Forelimb muscle (tissue), 1 donor: ENCODE results near the gene MCU. TPM values are rescaled to one million over a fixed set of nuclear protein-coding genes. Genes with fewer than 3 reads are reported as not detected.
A peak's percentile ranks its signal among the peaks of the same experiment; 100 is the strongest.
"Not testable (repeated sequence)": the region's sequence is repeated elsewhere in the genome, so short reads cannot be mapped to it uniquely, and the experiment has no call there.

Source experiments
- DNase-seq: peaks from one replicate; pipeline ENCODE4 v3.0.0-alpha.2; 2013; ENCODE audit warnings: low read depth
- polyA plus RNA-seq: library from polyadenylated mRNA; unstranded; fragments of 120-200 nt; gene quantifications from one replicate; pipeline ENCODE4 v1.2.1, GENCODE V29; 2013; ENCODE audit not compliant: insufficient read length

Gene MCU
- polyA plus RNA-seq, 1 donor: 111 TPM

DNA sequence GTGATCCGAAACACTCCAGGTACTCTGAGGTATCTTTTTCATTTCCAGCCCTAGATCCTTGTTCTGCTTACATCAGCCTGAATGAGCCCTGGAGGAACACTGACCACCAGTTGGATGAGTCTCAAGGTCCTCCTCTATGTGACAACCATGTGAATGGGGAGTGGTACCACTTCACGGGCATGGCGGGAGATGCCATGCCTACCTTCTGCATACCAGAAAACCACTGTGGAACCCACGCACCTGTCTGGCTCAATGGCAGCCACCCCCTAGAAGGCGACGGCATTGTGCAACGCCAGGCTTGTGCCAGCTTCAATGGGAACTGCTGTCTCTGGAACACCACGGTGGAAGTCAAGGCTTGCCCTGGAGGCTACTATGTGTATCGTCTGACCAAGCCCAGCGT lies 206.7 kb downstream of the MCU start:
- DNase-seq: no peak

DNA sequence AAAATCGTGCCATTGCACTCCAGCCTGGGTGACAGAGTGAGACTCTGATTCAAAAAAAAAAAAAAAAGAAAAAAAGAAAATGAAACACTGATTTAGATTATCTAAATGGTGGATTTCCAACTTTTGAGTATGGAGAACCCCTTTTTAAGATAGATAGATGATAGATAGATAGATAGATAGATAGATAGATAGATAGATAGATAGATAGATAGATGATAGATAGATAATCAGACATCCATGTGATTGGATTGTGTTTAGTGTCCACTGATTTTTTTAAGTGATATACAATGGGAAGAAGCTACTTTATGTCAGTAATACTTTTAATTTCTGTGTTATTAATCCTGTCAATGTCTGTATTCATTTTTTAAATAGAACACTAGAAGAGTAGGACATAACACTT lies 207.6 kb downstream of the MCU start:
- no peak for DNase-seq

DNA sequence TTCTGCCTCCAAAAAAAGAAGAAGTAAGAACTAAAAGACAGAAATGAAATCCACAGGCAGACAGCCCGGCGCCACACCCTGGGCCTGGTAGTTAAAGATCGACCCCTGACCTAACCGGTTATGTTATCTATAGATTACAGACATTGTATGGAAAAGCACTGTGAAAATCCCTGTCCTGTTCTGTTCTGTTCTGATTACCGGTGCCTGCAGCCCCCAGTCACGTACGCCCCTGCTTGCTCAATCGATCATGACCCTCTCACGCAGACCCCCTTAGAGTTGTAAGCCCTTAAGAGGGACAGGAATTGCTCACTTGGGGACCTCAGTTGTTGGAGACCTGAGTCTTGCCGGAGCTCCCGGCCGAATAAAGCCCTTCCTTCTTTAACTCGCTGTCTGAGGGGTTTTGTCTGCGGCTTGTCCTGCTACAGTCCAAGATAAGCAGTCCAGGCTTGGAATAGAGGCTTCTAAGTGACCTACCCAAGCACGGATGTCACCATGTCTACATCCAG lies 212.1 kb downstream of the MCU start:
- DNase-seq: not testable (repeated sequence)

DNA sequence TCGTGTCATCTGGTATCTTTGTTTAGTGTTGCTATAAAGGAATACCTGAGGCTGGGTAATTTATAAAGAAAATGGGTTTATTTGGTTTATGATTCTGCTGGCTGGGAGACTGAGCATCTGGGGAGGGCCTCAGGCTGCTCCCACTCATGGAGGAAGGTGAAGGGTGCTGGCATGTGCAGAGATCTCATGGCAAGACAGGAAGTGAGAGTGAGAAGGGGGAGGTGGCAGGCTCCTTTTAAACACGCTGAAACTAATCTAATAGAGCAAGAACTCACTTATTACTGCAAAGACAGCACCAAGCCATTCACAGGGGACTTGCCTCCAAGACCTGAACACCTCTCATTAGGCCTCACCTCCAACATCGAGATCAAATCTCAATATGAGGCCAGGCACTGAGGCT lies 212.9 kb downstream of the MCU start:
- DNase-seq: no peak

DNA sequence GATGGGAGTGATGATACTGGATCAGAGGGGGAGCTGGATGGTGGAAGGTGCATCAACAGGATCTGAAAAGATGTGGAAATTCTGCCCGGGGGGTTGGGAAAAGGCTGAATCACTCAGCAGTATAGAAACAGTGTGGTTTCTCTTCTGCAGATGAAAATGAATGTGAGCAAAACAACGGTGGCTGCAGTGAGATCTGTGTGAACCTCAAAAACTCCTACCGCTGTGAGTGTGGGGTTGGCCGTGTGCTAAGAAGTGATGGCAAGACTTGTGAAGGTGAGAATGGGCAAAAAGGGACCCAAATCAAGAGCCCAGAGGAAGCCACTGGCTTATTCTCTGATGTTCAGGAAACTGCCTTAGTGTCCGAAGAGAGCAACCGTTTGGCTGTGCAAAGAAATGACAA lies 214.5 kb downstream of the MCU start:
- DNase-seq: no peak

DNA sequence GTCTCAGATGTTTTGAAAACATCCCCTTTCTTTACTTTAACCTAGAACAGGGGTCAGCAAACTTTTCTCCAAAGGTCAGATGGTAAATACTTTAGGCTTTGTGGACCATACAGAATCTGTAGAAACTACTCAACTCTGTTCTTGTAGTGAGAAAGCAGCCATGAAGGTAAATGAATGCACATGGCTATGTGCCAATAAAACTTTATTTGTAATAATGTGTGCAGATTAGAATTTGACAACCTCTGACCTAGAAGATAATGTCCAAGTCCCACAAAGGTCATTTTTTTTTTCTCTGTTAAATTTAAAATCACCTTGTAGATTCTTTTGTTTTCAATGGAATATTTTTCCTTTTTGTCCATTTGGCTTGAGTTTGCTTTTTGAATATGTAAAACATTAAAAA lies 218.8 kb downstream of the MCU start:
- no peak for DNase-seq

DNA sequence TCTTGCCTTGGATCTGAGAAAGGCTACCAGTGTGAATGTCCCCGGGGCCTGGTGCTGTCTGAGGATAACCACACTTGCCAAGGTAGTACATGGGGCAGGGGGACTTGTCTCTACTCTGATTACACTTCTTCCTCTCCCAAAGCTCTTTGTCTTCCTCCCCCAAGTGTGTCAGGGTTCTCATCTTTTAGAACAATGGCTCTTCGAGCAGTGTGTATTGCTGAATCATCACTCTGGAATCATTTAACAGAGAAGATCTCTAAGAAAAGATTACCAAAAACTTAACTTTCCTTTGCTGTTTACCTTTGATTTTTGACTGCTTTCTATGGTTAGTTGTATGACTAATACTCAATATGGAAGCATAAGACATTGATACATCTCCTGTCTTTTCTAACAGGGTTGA lies 219.8 kb downstream of the MCU start:
- DNase-seq: no peak

DNA sequence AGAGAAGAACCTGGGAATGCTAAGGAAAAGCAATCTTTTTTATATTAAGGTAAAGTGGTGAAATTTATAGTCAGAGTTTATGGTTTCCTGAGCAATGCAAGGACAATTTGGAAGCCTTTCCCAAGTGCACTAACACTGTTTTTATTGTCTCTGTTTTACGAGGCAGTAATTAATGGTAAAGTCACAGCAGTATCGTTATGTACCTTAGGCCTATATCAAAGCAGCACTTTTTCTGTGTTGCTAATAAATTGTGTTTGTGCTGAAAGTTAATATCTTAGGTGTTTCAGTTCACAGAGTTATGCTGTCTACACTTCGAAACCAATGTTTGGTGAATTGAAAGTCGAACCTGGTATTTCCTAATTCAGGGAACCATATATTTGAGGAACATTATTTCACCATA lies 220.8 kb downstream of the MCU start:
- no peak for DNase-seq

DNA sequence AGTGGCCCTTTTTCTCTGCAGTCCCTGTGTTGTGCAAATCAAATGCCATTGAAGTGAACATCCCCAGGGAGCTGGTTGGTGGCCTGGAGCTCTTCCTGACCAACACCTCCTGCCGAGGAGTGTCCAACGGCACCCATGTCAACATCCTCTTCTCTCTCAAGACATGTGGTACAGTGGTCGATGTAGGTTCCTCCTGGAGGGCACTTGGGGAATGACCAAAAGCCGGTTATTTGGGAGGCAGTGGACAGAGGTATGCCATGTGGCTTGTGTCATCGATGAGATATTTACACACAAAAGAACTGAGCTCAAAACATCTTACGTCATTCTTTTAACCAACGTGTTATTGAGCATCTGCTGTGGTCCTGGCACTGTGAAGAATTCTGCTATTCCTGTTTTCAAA lies 221.3 kb downstream of the MCU start:
- no peak for DNase-seq

DNA sequence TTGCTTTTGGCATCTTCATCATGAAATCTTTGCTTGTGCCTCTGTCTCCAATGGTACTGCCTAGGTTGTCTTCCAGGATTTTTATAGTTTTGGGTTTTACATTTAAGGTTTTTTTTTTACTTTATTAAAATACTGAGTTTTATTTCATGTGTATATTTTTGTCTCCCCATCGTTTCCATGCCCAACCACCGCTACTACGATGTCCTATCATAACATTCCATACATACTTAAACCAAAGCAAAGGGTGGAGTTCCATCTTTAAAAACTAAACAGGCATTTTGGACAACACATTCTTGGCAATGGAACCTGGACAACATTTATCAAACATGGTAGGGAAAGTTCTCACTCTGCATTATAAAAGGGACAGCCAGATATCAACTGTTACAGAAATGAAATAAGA lies 225.3 kb downstream of the MCU start:
- not testable (repeated sequence) for DNase-seq

DNA sequence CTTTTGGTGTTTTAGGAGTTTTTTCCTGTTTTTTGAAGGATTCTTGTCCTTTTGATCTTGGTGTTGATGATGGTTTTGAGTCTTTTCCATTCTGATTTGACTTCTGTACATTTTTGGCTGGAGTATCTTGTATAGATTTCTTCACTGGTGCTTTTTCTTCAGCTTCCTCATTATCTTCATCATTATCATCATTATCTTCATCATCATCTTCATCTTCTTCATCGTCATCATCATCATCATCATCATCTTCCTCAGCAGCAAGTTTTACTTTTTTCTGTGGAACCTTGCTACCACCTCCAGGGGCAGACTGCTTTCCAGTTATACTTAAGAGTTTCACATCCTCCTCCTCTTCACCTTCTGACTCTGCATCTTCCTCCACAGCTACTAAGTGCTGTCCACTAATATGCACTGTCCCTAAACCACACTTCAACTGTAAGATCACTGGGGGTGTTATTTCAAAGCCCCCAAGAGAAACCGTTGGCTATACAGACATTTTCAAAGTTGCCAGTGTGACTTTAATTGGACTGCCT lies 225.9 kb downstream of the MCU start:
- not testable (repeated sequence) for DNase-seq

DNA sequence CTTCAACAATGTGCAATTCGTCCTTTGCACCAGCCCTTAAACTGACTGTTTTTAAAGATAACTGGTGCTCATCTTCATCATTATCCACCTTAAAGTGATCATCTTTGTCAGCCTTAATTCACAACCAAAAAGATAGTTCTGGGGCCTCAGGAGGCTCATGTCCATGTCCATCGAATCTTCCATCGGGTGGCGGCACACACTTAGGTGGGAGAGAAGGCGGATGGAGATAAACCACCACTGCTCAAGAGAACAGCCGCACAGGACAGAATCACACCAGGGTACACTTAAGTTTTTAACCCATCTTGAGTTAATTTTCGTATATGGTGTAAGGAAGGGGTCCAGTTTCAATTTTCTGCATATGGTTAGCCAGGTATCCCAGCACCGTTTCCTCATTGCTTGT lies 226.4 kb downstream of the MCU start:
- DNase-seq: no peak

DNA sequence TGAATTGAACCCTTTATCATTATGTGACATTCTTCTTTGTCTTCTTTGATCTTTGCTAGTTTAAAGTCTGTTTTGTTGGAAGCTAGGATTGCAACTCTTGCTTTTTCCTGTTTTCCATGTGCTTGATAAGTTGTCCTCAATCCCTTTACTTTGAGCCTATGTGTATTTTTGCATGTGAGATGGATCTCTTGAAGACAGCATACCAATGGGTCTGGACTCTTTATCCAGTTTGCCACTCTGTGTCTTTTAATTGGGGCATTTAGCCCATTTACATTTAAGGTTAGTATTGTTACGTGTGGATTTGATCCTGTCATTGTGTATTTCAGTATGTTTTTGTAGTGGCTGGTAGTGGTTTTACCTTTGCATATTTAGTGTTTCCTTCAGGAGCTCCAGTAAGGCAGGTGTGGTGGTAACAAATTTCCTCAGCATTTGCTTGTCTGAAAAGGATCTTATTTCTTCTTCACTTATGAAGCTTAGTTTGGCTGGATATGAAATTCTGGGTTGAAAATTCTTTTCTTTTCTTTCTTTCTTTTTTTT lies 229.3 kb downstream of the MCU start:
- not testable (repeated sequence) for DNase-seq

DNA sequence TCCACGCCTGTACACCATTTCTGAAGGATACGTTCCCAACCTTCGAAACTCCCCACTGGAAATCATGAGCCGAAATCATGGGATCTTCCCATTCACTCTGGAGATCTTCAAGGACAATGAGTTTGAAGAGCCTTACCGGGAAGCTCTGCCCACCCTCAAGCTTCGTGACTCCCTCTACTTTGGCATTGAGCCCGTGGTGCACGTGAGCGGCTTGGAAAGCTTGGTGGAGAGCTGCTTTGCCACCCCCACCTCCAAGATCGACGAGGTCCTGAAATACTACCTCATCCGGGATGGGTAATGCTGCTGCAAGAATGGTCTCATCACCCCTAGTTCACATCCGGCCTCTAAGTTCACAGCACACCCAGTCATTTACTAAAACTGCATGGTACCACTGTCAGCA lies 232.4 kb downstream of the MCU start:
- DNase-seq: no peak

DNA sequence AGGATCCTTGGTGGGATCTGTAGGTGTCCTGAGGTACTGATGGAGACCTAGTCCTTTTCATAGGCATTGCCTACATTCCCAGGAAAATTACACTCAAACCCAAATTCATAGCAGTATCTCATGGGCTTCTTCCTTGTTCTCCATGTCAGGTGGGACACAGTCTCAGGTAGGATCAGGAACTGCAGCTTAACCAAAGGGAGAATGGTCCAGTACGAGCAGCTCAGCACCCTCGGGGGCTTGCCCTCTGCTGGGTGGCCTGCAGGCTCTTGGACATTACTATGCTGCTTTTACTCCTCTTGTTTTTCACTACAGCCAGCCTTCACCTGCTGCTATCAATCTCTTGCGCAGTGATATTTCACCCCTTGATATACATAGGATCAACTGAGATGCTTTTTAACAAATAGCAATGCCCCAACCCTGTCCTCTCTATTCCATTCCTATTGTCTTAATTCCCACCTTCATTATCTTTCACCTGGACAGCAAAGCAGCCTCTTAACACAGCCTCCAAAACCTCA lies 234.1 kb downstream of the MCU start:
- DNase-seq: no peak

DNA sequence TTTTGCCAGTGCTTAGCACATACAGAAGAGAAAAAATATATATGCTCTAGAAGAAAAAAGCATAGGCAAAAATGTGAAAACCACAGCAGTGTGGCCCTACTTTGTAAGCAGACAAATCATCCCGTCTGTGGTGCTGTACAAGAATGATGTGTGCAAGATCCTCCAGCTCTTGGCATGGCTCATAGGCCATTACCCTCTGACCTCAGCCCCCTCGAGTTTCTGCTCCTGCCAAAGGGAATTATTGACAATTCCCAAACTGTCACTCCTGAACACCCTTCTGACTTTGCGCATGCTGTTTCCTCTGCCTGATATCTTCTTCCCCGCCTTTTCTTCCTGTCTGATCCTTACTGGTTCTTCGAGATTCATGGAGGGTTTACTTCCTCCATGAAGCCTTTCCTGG lies 235.5 kb downstream of the MCU start:
- no peak for DNase-seq

DNA sequence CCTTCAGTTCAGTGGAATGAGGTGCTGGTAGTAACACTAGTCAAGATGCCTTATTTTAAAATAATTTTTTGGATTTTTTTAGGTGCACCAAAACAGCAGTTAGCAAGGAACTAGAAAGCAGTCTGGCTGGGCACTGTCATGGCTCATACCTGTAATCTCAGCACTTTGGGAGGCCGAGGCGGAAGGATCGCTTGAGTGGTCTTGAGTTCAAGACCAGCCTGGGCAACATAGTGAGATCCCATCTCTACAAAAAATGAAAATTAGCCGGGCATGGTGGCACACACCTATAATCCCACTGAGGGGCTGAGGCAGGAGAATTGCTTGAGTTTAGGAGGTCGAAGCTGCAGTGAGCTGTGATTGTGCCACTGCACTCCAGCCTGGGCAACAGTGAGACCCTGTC lies 236.9 kb downstream of the MCU start:
- DNase-seq: no peak

DNA sequence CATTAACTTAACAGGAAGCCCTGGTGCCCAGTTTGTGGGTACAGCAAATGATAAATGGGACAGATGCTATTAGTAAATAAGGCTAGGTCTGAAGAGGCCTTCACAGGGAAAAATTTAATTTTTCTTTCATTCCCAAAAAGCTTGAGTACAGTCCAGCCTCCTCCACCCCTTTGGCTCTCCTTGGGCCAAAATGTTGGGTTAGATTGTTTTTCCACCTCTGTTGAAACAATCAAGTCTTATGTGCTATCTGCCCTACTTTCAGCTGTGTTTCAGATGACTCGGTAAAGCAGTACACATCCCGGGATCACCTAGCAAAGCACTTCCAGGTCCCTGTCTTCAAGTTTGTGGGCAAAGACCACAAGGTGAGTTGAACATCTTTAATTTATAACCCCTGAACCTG lies 238.3 kb downstream of the MCU start:
- peak; percentile 2 for DNase-seq

DNA sequence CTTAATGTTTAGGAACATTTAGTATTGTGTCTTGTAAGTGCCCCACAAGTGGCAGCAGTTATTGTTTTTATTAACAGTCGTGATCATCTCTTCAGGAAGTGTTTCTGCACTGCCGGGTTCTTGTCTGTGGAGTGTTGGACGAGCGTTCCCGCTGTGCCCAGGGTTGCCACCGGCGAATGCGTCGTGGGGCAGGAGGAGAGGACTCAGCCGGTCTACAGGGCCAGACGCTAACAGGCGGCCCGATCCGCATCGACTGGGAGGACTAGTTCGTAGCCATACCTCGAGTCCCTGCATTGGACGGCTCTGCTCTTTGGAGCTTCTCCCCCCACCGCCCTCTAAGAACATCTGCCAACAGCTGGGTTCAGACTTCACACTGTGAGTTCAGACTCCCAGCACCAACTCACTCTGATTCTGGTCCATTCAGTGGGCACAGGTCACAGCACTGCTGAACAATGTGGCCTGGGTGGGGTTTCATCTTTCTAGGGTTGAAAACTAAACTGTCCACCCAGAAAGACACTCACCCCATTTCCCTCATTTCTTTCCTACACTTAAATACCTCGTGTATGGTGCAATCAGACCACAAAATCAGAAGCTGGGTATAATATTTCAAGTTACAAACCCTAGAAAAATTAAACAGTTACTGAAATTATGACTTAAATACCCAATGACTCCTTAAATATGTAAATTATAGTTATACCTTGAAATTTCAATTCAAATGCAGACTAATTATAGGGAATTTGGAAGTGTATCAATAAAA lies 240.5 kb downstream of the MCU start:
- no peak for DNase-seq

DNA sequence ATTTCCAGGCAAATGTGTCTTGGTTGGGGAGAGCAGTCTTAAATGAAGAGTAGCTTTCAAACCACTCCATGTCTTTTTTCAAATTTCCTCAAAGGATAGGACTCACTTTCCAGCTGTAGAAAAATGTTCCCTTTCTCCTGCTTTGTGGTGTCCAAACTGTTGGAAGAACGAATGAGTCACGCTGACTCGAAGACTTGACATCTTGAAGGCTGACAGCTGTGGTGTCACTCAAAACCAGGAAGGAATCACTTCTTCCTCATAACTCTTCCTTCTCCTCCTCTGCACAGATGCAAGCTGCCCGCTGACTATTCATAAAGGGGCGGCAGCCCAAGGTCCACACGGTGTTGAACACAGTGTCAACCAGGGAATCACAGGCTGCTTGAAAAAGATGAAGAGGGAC lies 243.4 kb downstream of the MCU start:
- no peak for DNase-seq
